HepG2 (cell line): Measurements from ENCODE around the gene TSGA10IP. TPM values are rescaled to one million over a fixed set of nuclear protein-coding genes. Genes with fewer than 3 reads are reported as not detected.

Experiments
- ATAC-seq: fragments of 200-7000 bp; cut with Tn5 transposase; 3 replicates; pipeline ENCODE4 v1.9.1; 2020; ENCODE audit warnings: mild to moderate bottlenecking, moderate library complexity
- BruUV-seq: library from RNA; stranded (reverse); fragments of 400-500 nt; replicated peaks from 2 replicates; lab custom pipeline; 2021; lab: Mats Ljungman, UMichigan
- CTCF ChIA-PET: fragments of 300-600 bp; formaldehyde crosslinking; extraction: SDS; loops from one replicate; lab custom pipeline; 2021; ENCODE audit warnings: low total read pairs, inconsistent platforms, low intra/inter-chr PET ratio; lab: Yijun Ruan, JAX
- POLR2A ChIA-PET: fragments of 350-600 bp; sonication (Branson Sonifier 250); formaldehyde crosslinking; loops from one replicate; lab custom pipeline; 2020; ENCODE audit warnings: antibody characterized with exemption, inconsistent platforms; lab: Yijun Ruan, JAX
- DNase-seq: peaks from one replicate; pipeline ENCODE4 v3.0.0-alpha.2; 2015; ENCODE audit warnings: low spot score
- FAIRE-seq: peaks from 3 replicates; lab custom pipeline; 2011; peaks lifted over from hg19 to GRCh38; lab: Jason Lieb, UNC
- H2AFZ ChIP-seq: one replicate; pipeline ENCODE4 v1.6.1; 2011; ENCODE audit warnings: low read length, inconsistent platforms
- H3K27ac ChIP-seq: fragments of 300-600 bp; 3 replicates; pipeline ENCODE4 v1.8.0; 2011; ENCODE audit warnings: mixed run types, mild to moderate bottlenecking, mixed read lengths, low read length, inconsistent platforms; ENCODE audit not compliant: insufficient read depth; ENCODE audit errors: extremely low read length
- H3K27me3 ChIP-seq, 2 experiments: fragments of 200-600 bp in 1 of 2; 2 replicates in 1 of 2; 3 replicates in 1 of 2; pipeline versions ENCODE4 v1.6.0 to v1.8.0; 2011; ENCODE audit warnings: low read length in 2 of 2, mild to moderate bottlenecking in 2 of 2, moderate library complexity in 2 of 2, inconsistent platforms in 1 of 2; ENCODE audit not compliant: insufficient read depth in 2 of 2, control insufficient read depth in 1 of 2
- H3K36me3 ChIP-seq, 2 experiments: fragments of 200-600 bp in 1 of 2; replicated peaks in 1 of 2; 2 replicates in 1 of 2; 3 replicates in 1 of 2; pipeline versions ENCODE4 v1.5.1 to v1.8.0; 2011; ENCODE audit warnings: low read length in 2 of 2, inconsistent platforms in 1 of 2; ENCODE audit not compliant: insufficient read depth in 2 of 2, control insufficient read depth in 1 of 2
- H3K4me1 ChIP-seq: 2 replicates; pipeline ENCODE4 v1.5.1; 2012; ENCODE audit warnings: low read length, inconsistent platforms; ENCODE audit not compliant: insufficient read depth
- H3K4me2 ChIP-seq: 2 replicates; pipeline ENCODE4 v1.6.0; 2011; ENCODE audit warnings: low read depth, low read length, inconsistent platforms
- H3K4me3 ChIP-seq, 3 experiments: fragments of 200-600 bp in 1 of 3; sonication (generic), shearing (Covaris generic) in 1 of 3; replicated peaks in 1 of 3; 2 replicates each; pipeline ENCODE4 v1.5.1; 2011 to 2016; ENCODE audit warnings: low read length in 3 of 3, inconsistent platforms in 2 of 3, low read depth in 2 of 3, mild to moderate bottlenecking in 2 of 3, control low read depth in 1 of 3, mixed read lengths in 1 of 3; ENCODE audit not compliant: insufficient read depth in 1 of 3
- H3K79me2 ChIP-seq: one replicate; pipeline ENCODE4 v1.6.1; 2011; ENCODE audit warnings: low read length, inconsistent platforms; ENCODE audit not compliant: insufficient read depth
- H3K9ac ChIP-seq: 2 replicates; pipeline ENCODE4 v1.6.0; 2011; ENCODE audit warnings: mild to moderate bottlenecking, low read depth, low read length, inconsistent platforms; ENCODE audit not compliant: insufficient read depth
- H3K9me3 ChIP-seq: 2 replicates; pipeline ENCODE4 v1.5.1; 2012; ENCODE audit warnings: mild to moderate bottlenecking, low read length
- H4K20me1 ChIP-seq: 2 replicates; pipeline ENCODE4 v1.6.0; 2011; ENCODE audit warnings: inconsistent platforms, mild to moderate bottlenecking, low read length, moderate library complexity; ENCODE audit not compliant: insufficient read depth
- HNF1B ChIP-seq: sonication (generic); formaldehyde crosslinking; IDR thresholded peaks from 2 replicates; pipeline ENCODE4 v1.5.1; 2020; ENCODE audit warnings: mild to moderate bottlenecking, moderate library complexity, missing genetic modification reagents
- LCORL ChIP-seq, 2 experiments: fragments of 450-650 bp in 1 of 2; sonication (generic) in 1 of 2; formaldehyde crosslinking in 1 of 2; IDR thresholded peaks; 2 replicates each; pipeline versions ENCODE4 v1.5.0 to v1.6.1; 2017 to 2020; ENCODE audit warnings: antibody characterized with exemption in 1 of 2, missing genetic modification reagents in 1 of 2
- NCOA5 ChIP-seq: sonication (generic); formaldehyde crosslinking; IDR thresholded peaks from 2 replicates; pipeline ENCODE4 v1.4.0; 2020; ENCODE audit warnings: missing genetic modification reagents
- NR1H2 ChIP-seq: sonication (generic); formaldehyde crosslinking; IDR thresholded peaks from 2 replicates; pipeline ENCODE4 v1.8.1; 2022; ENCODE audit warnings: low read depth, missing genetic modification reagents, borderline replicate concordance
- RELA ChIP-seq: sonication (generic); formaldehyde crosslinking; IDR thresholded peaks from 2 replicates; pipeline ENCODE4 v1.4.0; 2020; ENCODE audit warnings: missing genetic modification reagents
- SYNCRIP ChIP-seq: fragments of 200-400 bp; formaldehyde crosslinking; IDR thresholded peaks from 2 replicates; pipeline ENCODE4 v1.6.1; 2018; ENCODE audit warnings: mild to moderate bottlenecking, low read depth, low read length; ENCODE audit not compliant: insufficient read depth
- TOPORS ChIP-seq: sonication (generic); formaldehyde crosslinking; IDR thresholded peaks from 2 replicates; pipeline ENCODE4 v1.8.0; 2023; ENCODE audit warnings: mild to moderate bottlenecking, missing genetic modification reagents
- ZNF253 ChIP-seq: sonication (generic); formaldehyde crosslinking; IDR thresholded peaks from 2 replicates; pipeline ENCODE4 v1.8.0; 2022; ENCODE audit warnings: mild to moderate bottlenecking, missing genetic modification reagents, borderline replicate concordance
- ZNF256 ChIP-seq: sonication (generic); formaldehyde crosslinking; conservative IDR thresholded peaks from 2 replicates; pipeline ENCODE4 v1.4.0; 2020; ENCODE audit warnings: missing genetic modification reagents
- ZNF263 ChIP-seq: sonication (generic); formaldehyde crosslinking; IDR thresholded peaks from 2 replicates; pipeline ENCODE4 v1.4.0; 2020; ENCODE audit warnings: missing genetic modification reagents
- ZNF552 ChIP-seq: sonication (generic); formaldehyde crosslinking; IDR thresholded peaks from 2 replicates; pipeline ENCODE4 v1.9.0; 2022; ENCODE audit warnings: missing genetic modification reagents, mild to moderate bottlenecking, borderline replicate concordance
- ZNF768 ChIP-seq: sonication (generic); formaldehyde crosslinking; IDR thresholded peaks from 2 replicates; pipeline ENCODE4 v1.4.0; 2020; ENCODE audit warnings: missing genetic modification reagents
- ZNF777 ChIP-seq: sonication (generic); formaldehyde crosslinking; IDR thresholded peaks from 2 replicates; pipeline ENCODE4 v1.4.0; 2020; ENCODE audit warnings: missing genetic modification reagents
- WGBS: methylation state at CpG from one replicate; pipeline ENCODE4 v1.1.6; 2017; ENCODE audit warnings: low lambda C conversion rate; 5-methylcytosine and 5-hydroxymethylcytosine counted together
- in situ Hi-C: cut with HindIII; loops from 2 replicates; pipeline ENCODE4 v1.10.0; 2017; ENCODE audit warnings: low pct_unique_long_range_greater_than_20kb; ENCODE audit not compliant: extremely low pct_ligation_motif_present
- intact Hi-C: fragments of 100-400 bp; cut with micrococcal nuclease; formaldehyde crosslinking; loops from one replicate; pipeline ENCODE4 v1.10.0; 2022; ENCODE audit not compliant: unreplicated experiment
- polyA plus RNA-seq, 8 experiments: library from polyadenylated mRNA; depleted of rRNA in 3 of 8; stranded (reverse) in 7 of 8; unstranded in 1 of 8; fragments of >200 nt; fragmentation: Illumina TruSeq in 4 of 8; extraction: Trizol in 4 of 8; gene quantifications; 2 replicates each; pipeline versions ENCODE4 v1.2.1 to v1.2.3, GENCODE V29; 2011 to 2016; ENCODE audit warnings: low read depth in 4 of 8, missing spikeins in 1 of 8, mixed read lengths in 1 of 8; ENCODE audit not compliant: insufficient read depth in 1 of 8
- total RNA-seq, 5 experiments: library from RNA; depleted of rRNA; stranded (reverse); fragments of >200 nt; fragmentation: Illumina TruSeq; extraction: Trizol; gene quantifications; 2 replicates each; pipeline ENCODE4 v1.2.3, GENCODE V29; 2016; ENCODE audit warnings: low read depth in 1 of 5
- TF ChIP-seq, protein P1 (sequence below): sonication (generic); formaldehyde crosslinking; IDR thresholded peaks from 2 replicates; pipeline ENCODE4 v1.8.0; 2023; ENCODE audit warnings: mild to moderate bottlenecking, missing genetic modification reagents

TSGA10IP gene
- total and polyA plus RNA-seq, 2 of the 13 experiments (the other 11 are each of a cell fraction or from before 2014, with no cell fraction given) = not detected

GRCh38 chr11:65919573-65920371, 25.5 kb upstream of the TSGA10IP start (continued):
- no peak for TF ChIP-seq ZNF256
- TF ChIP-seq ZNF768 (CRISPR knock-in tag) = no peak
- no peak for TF ChIP-seq SYNCRIP
- TF ChIP-seq ZNF552 (CRISPR knock-in tag) = 0 out of 2 replicates have a peak, but pooled peaks have one; percentile 15
- no peak for TF ChIP-seq TOPORS (CRISPR knock-in tag)
- no peak for TF ChIP-seq NR1H2 (CRISPR knock-in tag)
- TF ChIP-seq, protein P1, sequence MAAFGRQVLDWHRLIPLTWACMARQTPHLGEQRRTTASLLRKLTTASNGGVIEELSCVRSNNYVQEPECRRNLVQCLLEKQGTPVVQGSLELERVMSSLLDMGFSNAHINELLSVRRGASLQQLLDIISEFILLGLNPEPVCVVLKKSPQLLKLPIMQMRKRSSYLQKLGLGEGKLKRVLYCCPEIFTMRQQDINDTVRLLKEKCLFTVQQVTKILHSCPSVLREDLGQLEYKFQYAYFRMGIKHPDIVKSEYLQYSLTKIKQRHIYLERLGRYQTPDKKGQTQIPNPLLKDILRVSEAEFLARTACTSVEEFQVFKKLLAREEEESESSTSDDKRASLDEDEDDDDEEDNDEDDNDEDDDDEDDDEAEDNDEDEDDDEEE (CRISPR knock-in tag) = no peak
- peak; percentile 59; the same call in 1 of the 2 replicates for TF ChIP-seq ZNF777 (CRISPR knock-in tag)
- TF ChIP-seq LCORL (IDR thresholded peaks at IDR 0.05) = no peak
- no peak for TF ChIP-seq LCORL (CRISPR knock-in tag; IDR thresholded peaks at IDR 0.05)

GRCh38 chr11:65920372-65920802, 24.9 kb upstream of the TSGA10IP start:
- Histone ChIP-seq H3K27ac (no peak overlapping the region), H3K4me2 (peak overlapping the region; percentile 93), H4K20me1 (no peaks in the 10 kb centered on the region), H3K79me2 (peaks cover 11% of the 10 kb centered on the region), H3K27me3 (no peaks in the 10 kb centered on the region), H3K4me3 (peak overlapping the region; percentile 76 to 80 (median 79)), H3K4me1 (peaks cover 40% of the 10 kb centered on the region), H3K9me3 (no peaks in the 10 kb centered on the region), H3K9ac (peak overlapping the region; percentile 68), H3K36me3 (no peaks in the 10 kb centered on the region; a peak in 1 of 5 replicates), H2AFZ (no peak overlapping the region)
- 73% methylated on average over 15 of the region's 15 CpGs for WGBS
- no TSS peak for BruUV-seq
- intact Hi-C loops = no loop called here
- DNase-seq (no peak), FAIRE-seq (no peak), ATAC-seq (no peak)
- TF ChIP-seq HNF1B (0 out of 2 replicates have a peak, but pooled peaks have one; percentile 10), ZNF263 (CRISPR knock-in tag) (0 out of 2 replicates have a peak, but pooled peaks have one; percentile 12), NCOA5 (CRISPR knock-in tag) (no peak), RELA (CRISPR knock-in tag) (no peak), ZNF253 (CRISPR knock-in tag) (0 out of 2 replicates have a peak, but pooled peaks have one; percentile 69)
- in situ Hi-C loops = no loop called here
- POLR2A ChIA-PET = interaction anchor here (1.4 kb wide), 1 partner anchor 30 kb away, joined by 4 read pairs; the partner anchor contains the start of gene CCDC85B
- CTCF ChIA-PET = no interaction called here
